AG04449 (cell line): Measurements from ENCODE around the gene NRARP.

Source experiments
- CTCF ChIA-PET: fragments of 350-600 bp; formaldehyde crosslinking; extraction: SDS; loops from one replicate; lab custom pipeline; 2021; ENCODE audit warnings: antibody characterized with exemption; lab: Yijun Ruan, JAX
- POLR2A ChIA-PET: fragments of 400-600, 350-600 bp; formaldehyde crosslinking; extraction: SDS; loops from one replicate; lab custom pipeline; 2020; ENCODE audit warnings: antibody characterized with exemption, inconsistent platforms; lab: Yijun Ruan, JAX
- DNase-seq: peaks from one replicate; pipeline ENCODE4 v3.0.0-alpha.2; 2010; ENCODE audit warnings: low read depth, low spot score
- H3K4me3 ChIP-seq: 2 replicates; pipeline ENCODE4 v1.5.1; 2011; ENCODE audit warnings: low read depth, mild to moderate bottlenecking, control low read depth, low read length
- TF ChIP-seq, protein P1 (sequence below): IDR thresholded peaks from one replicate; pipeline ENCODE4 v1.5.1; 2011; ENCODE audit warnings: mild to moderate bottlenecking, moderate library complexity, low read length, control low read depth, inconsistent platforms; ENCODE audit not compliant: insufficient read depth; ENCODE audit errors: missing control alignments

The NRARP gene

DNA sequence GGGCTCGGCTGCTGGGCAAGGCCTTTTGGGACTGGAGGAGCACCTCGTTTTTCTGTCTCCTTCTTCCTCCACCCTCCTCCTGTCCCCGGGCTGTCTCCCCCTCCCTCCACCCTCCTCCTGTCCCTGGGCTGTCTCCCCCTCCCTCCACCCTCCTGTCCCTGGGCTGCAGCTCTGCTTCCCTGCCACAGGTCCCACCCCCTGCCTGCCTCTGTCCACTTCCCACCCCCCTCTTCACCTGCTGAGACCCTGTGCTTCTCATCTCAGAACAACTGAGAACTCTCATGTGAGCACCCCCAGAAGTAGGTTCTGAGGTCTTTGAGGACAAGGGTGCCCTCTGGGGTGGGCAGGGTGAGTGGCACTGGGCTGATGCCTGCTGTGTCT lies 30.4 kb downstream of the NRARP start:
- CTCF ChIA-PET: interaction anchor here (0.8 kb wide), 1 partner anchor 9 kb away, joined by 3 read pairs; no protein-coding TSS in a partner anchor
- TF ChIP-seq, protein P1, sequence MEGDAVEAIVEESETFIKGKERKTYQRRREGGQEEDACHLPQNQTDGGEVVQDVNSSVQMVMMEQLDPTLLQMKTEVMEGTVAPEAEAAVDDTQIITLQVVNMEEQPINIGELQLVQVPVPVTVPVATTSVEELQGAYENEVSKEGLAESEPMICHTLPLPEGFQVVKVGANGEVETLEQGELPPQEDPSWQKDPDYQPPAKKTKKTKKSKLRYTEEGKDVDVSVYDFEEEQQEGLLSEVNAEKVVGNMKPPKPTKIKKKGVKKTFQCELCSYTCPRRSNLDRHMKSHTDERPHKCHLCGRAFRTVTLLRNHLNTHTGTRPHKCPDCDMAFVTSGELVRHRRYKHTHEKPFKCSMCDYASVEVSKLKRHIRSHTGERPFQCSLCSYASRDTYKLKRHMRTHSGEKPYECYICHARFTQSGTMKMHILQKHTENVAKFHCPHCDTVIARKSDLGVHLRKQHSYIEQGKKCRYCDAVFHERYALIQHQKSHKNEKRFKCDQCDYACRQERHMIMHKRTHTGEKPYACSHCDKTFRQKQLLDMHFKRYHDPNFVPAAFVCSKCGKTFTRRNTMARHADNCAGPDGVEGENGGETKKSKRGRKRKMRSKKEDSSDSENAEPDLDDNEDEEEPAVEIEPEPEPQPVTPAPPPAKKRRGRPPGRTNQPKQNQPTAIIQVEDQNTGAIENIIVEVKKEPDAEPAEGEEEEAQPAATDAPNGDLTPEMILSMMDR: no peak
- POLR2A ChIA-PET: no interaction called here
- DNase-seq: no peak
- H3K4me3 ChIP-seq: no peak overlapping the region

DNA sequence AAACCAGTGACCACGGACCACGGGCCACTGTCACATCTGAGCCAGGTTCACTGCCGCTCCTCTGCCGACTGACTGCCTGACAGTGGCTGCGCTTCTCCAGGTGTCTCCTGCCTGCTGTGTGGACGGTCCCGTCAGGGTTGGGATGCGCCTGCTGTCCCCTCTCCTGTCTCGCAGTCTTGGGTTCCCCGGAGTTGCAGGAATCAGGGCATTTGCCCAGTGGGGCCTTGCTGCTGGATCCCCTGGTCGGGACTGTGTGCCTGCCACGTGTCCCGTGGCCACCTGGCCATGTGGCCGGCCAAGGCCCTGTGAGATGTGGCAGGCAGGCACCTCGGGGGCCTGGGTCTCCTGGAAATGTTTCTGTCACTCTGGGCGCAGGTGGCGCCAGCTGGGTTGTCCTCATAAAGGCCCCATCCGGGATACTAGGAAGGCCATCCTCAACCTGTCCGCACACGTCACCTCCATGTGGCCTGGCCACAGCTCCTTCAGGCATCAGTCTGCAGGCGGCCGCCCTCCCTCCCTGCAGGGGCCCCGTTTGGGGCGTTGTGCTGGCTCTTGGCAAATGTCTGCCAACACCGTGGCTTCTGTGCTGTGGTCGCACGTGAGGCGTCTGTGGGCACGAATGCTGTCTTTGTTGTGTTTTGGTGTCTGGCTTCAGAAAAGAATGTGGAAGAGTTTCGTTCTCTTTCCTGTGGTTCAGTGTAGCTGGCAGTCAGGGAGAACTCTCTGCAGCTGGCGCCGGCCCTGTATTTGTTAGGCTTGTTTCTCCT lies 31.0 kb downstream of the NRARP start:
- H3K4me3 ChIP-seq: no peak overlapping the region
- no peak for DNase-seq
- ChIA-PET POLR2A (no interaction called here), CTCF (interaction anchor here (0.8 to 1.1 kb wide), 2 partner anchors 9 to 10 kb away, joined by 3 read pairs; no protein-coding TSS in a partner anchor)
- TF ChIP-seq, protein P1: no peak

- no peak overlapping the region for H3K4me3 ChIP-seq
- DNase-seq: no peak
- ChIA-PET CTCF (interaction anchor here (1.1 kb wide), 1 partner anchor 14 kb away, joined by 3 read pairs; no protein-coding TSS in a partner anchor), POLR2A (no interaction called here)
- TF ChIP-seq, protein P1: no peak
These were observed 32.8 kb downstream of the NRARP start for GRCh38 chr9:137269231-137269772.

- ChIA-PET CTCF (interaction anchor here (1.1 kb wide), 1 partner anchor 14 kb away, joined by 3 read pairs; no protein-coding TSS in a partner anchor), POLR2A (no interaction called here)
- no peak for DNase-seq
- TF ChIP-seq, protein P1: no peak
- no peak overlapping the region for H3K4me3 ChIP-seq
These were observed 33.4 kb downstream of the NRARP start for GRCh38 chr9:137268538-137269201.

- TF ChIP-seq, protein P1: no peak
- CTCF ChIA-PET: interaction anchor here (1.0 to 1.4 kb wide), 2 partner anchors 9 to 10 kb away, joined by 3 read pairs; partner anchors contain the start of gene TOR4A
- H3K4me3 ChIP-seq: no peak overlapping the region
- no peak for DNase-seq
- POLR2A ChIA-PET: interaction anchor here (2.1 kb wide), 1 partner anchor 27 kb away, joined by 9 read pairs; the partner anchor contains the start of gene TUBB4B
These were observed 34.1 kb downstream of the NRARP start for GRCh38 chr9:137267933-137268355.
